ENCODE results near the gene ATP6V1A.
"Not testable (repeated sequence)": the region's sequence is repeated elsewhere in the genome, so short reads cannot be mapped to it uniquely, and the experiment has no call there.

ATP6V1A gene

GRCh38 chr3:113829576-113830354 is 82.9 kb downstream of the ATP6V1A start:
- no peak for DNase-seq (ENCODE audit: low spot score)

GRCh38 chr3:113831103-113831355 is 84.2 kb downstream of the ATP6V1A start:
- DNase-seq (ENCODE audit: low spot score), result no peak

DNA sequence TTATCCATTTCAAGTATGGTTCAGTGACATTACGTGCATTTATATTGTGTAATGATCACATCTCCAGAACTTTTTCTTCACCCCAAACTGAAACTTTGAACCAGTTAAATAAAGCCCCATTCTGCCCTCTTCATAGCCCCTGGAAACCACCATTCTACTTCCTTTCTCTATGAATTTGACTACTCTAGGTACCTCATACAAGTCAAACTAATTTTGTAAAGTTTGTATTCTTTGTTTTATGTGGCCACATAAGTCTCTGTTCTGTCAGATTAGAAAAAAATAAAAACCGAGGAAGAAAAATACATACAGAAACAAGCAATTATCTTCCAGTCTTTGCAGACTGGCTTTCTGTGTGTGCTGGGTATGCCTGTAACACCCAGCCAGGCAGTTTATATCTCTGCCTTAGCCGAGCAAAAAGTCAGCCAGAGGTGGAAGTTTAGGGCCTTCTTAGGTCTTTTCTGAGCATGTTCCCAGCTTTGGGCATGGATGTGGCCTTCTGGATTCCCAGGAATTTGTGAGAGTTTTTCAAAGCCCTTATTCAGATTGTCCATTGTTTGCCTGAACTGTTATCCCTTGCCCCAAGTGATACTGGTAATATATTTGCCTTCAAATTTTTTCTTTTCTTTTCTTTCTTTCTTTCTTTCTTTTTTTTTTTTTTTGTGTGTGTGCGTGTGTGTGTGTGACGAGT is 85.8 kb downstream of the ATP6V1A start:
- no peak for DNase-seq (ENCODE audit: low spot score)

DNA sequence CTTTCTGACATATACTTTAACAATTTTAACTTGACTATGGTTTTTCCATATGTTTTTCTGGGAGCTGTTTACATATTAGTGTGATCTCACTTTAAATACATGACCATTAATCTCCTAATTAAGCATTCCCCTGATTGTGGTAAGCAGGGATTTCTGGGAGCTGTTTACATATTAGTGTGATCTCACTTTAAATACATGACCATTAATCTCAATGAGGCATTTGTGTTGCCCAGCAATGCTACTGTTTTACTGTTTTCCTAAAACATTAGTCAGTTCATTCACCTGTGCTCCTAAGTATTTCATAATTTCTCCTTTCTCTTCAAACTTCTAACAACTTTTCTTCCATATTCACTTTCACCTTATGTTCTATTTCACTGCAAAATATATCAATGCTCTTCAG is 88.1 kb downstream of the ATP6V1A start:
- DNase-seq (ENCODE audit: low spot score), result no peak

DNA sequence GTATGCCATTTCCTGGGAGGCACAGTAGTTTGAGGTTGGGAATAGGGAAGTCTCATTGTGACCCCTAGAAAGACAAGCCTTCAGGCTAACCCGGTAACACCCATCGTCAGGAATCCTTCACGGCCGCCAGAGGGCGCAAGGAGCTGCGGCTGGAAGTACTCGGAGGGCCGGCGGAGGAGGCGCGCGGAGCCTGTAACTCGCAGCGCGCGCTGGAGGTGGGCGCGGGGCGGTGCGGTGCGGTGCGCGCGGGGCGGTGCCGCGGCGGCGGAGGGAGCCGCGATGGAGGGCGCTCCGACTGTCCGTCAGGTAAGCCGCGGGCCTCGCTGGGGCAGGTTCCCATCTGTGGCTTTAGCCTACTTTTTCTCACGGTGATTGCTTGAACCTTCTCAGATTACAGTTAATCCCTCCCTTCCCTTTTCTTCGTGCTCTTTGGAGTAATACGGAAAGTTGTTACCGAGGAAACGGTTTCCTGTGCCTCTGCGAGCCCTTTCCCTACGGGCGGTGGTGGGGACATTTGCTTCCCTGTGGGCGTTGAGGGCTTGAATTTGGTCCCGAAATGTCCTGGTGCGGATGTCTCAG is 91.9 kb downstream of the ATP6V1A start, which contains the start of gene GRAMD1C:
Gene GRAMD1C (plus strand): TSS at position 158 of the 579 bp plus-strand sequence. CDS start 122 bp downstream, at position 280.
- DNase-seq (ENCODE audit: low spot score), result peak; percentile 92

- no peak for DNase-seq (ENCODE audit: low spot score)
These were observed 92.7 kb downstream of the ATP6V1A start for GRCh38 chr3:113839551-113839950.

GRCh38 chr3:113844622-113845222 is 97.9 kb downstream of the ATP6V1A start:
- DNase-seq (ENCODE audit: low spot score), result peak; percentile 48

- no peak for DNase-seq (ENCODE audit: low spot score)
These were observed 100.4 kb downstream of the ATP6V1A start for GRCh38 chr3:113847247-113847646.

- no peak for DNase-seq (ENCODE audit: low spot score)
These were observed 101.0 kb downstream of the ATP6V1A start for GRCh38 chr3:113847664-113848461.

DNA sequence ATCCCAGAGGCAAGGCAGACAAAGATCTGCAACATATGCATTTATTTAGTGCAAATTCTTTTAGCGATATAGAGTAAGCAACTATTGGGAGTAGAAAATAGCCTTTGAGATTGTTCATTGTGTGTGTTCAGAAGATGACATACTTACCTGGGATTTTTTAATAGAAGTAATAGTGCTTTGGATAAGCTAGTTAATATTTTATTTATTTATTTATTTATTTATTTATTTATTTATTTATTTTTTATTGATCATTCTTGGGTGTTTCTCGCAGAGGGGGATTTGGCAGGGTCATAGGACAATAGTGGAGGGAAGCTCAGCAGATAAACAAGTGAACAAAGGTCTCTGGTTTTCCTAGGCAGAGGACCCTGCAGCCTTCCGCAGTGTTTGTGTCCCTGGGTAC is 102.2 kb downstream of the ATP6V1A start:
- DNase-seq (ENCODE audit: low spot score), result not testable (repeated sequence)

- DNase-seq (ENCODE audit: low spot score), result not testable (repeated sequence)
These were observed 103.0 kb downstream of the ATP6V1A start for GRCh38 chr3:113849841-113850240.

DNA sequence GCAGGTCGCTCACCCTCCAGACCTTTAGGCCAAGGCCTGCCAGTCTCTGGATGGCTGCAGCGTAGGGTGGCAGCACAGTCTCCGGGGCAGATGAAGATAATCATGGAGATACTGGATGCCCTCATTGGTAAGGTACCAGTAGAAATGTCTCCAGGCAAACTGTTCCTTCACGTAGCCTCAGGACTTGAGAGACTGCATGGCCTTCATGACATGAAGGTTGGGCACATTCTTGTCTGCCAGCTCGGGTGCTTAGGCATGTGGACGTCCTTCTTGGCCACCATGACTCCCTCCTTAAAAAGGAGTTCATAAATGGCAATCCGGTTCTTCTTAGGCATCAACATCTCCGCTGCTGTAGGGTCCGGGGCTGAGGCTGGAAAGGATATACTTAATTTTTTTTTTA is 103.6 kb downstream of the ATP6V1A start:
- DNase-seq (ENCODE audit: low spot score), result not testable (repeated sequence)

GRCh38 chr3:113852506-113852905 is 105.7 kb downstream of the ATP6V1A start:
- no peak for DNase-seq (ENCODE audit: low spot score)
